Measurements from ENCODE around the gene DNAH6. TPM values are rescaled to one million over a fixed set of nuclear protein-coding genes. Genes with fewer than 3 reads are reported as not detected.
"Not testable (repeated sequence)": the region's sequence is repeated elsewhere in the genome, so short reads cannot be mapped to it uniquely, and the experiment has no call there.

Gene DNAH6
- polyA plus RNA-seq, 2 of the 4 experiments (the other 2 are of a cell fraction), result 0.13 to 0.32 TPM

DNA sequence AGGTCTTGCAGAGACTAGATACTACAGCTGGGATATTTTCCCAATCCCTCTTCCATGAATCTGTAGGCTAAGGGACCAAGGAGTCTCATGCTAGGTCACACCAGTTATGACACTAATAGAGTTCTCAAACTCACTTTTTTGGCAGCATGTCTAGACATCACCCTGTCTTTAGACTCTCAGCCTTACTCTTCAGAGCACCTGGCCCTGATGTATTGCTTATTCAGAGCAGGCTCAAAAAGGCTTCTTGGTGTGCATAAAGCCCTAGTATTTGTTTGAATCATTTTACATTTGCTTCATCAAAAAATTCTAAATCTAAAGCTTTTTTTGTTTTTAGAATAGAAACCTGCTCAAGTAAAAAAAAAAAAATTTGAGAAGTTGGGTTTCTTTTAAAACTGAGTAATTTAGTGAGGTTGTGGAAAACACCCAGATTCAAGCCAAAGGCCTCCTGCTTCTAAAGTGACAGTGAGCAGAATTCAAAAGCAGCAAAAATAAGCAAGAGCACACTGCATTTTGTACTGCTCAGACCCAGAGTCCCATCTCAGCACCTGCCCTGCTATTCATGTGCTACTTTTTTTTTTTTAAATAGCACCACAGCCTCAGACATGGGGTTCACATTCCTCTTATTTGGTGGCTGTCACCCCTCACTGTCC lies 18.0 kb upstream of the DNAH6 start:
- FAIRE-seq (no peak), ATAC-seq (no peak), DNase-seq (ENCODE audit: low read depth in 1 of 2, low spot score in 1 of 2) (no peak)
- Histone ChIP-seq H3K4me2 (no peak overlapping the region), H3K4me1 (peaks cover 9% of the 10 kb centered on the region), H3K4me3 (no peak overlapping the region), H3K27ac (no peak overlapping the region), H3K9me3 (no peaks in the 10 kb centered on the region)
- TF ChIP-seq TP53 (CRISPR knock-in tag; IDR thresholded peaks at IDR 0.05) (no peak), CHD2 (IDR thresholded peaks at IDR 0.05; ENCODE audit: low read length, partially characterized antibody) (no peak), CHD4 (IDR thresholded peaks at IDR 0.05; ENCODE audit: borderline replicate concordance) (no peak), BHLHE40 (IDR thresholded peaks at IDR 0.05; ENCODE audit: low read depth, low read length) (no peak), HOXB5 (CRISPR knock-in tag; IDR thresholded peaks at IDR 0.05) (no peak), RAD21 (conservative IDR thresholded peaks at IDR 0.05 in 1 of 2, IDR thresholded peaks at IDR 0.05 in 1 of 2) (no peak), SMC3 (IDR thresholded peaks at IDR 0.05) (no peak), HOXB13 (CRISPR knock-in tag; IDR thresholded peaks at IDR 0.05; ENCODE audit: low read depth) (no peak), EHMT2 (IDR thresholded peaks at IDR 0.05; ENCODE audit: low read depth) (no peak), CEBPB (IDR thresholded peaks at IDR 0.05) (no peak), TFCP2L1 (CRISPR knock-in tag; IDR thresholded peaks at IDR 0.05) (no peak), ZC3H11A (IDR thresholded peaks at IDR 0.05) (no peak)
- TF ChIP-seq, protein P1, sequence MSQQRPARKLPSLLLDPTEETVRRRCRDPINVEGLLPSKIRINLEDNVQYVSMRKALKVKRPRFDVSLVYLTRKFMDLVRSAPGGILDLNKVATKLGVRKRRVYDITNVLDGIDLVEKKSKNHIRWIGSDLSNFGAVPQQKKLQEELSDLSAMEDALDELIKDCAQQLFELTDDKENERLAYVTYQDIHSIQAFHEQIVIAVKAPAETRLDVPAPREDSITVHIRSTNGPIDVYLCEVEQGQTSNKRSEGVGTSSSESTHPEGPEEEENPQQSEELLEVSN (IDR thresholded peaks at IDR 0.05; ENCODE audit: borderline replicate concordance, low read depth), result no peak
- TF ChIP-seq, protein P2, sequence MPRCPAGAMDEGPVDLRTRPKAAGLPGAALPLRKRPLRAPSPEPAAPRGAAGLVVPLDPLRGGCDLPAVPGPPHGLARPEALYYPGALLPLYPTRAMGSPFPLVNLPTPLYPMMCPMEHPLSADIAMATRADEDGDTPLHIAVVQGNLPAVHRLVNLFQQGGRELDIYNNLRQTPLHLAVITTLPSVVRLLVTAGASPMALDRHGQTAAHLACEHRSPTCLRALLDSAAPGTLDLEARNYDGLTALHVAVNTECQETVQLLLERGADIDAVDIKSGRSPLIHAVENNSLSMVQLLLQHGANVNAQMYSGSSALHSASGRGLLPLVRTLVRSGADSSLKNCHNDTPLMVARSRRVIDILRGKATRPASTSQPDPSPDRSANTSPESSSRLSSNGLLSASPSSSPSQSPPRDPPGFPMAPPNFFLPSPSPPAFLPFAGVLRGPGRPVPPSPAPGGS (IDR thresholded peaks at IDR 0.05), result no peak
- TF ChIP-seq, protein P3, sequence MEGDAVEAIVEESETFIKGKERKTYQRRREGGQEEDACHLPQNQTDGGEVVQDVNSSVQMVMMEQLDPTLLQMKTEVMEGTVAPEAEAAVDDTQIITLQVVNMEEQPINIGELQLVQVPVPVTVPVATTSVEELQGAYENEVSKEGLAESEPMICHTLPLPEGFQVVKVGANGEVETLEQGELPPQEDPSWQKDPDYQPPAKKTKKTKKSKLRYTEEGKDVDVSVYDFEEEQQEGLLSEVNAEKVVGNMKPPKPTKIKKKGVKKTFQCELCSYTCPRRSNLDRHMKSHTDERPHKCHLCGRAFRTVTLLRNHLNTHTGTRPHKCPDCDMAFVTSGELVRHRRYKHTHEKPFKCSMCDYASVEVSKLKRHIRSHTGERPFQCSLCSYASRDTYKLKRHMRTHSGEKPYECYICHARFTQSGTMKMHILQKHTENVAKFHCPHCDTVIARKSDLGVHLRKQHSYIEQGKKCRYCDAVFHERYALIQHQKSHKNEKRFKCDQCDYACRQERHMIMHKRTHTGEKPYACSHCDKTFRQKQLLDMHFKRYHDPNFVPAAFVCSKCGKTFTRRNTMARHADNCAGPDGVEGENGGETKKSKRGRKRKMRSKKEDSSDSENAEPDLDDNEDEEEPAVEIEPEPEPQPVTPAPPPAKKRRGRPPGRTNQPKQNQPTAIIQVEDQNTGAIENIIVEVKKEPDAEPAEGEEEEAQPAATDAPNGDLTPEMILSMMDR (IDR thresholded peaks at IDR 0.05), result no peak
- TF ChIP-seq, protein P4, sequence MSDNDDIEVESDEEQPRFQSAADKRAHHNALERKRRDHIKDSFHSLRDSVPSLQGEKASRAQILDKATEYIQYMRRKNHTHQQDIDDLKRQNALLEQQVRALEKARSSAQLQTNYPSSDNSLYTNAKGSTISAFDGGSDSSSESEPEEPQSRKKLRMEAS (IDR thresholded peaks at IDR 0.05), result no peak
- CTCF ChIA-PET, result interaction anchor here (0.6 to 1.8 kb wide), 12 partner anchors 10 to 803 kb away, joined by 3 to 8 read pairs (median 4); no protein-coding TSS in a partner anchor
- POLR2A ChIA-PET, result no interaction called here

DNA sequence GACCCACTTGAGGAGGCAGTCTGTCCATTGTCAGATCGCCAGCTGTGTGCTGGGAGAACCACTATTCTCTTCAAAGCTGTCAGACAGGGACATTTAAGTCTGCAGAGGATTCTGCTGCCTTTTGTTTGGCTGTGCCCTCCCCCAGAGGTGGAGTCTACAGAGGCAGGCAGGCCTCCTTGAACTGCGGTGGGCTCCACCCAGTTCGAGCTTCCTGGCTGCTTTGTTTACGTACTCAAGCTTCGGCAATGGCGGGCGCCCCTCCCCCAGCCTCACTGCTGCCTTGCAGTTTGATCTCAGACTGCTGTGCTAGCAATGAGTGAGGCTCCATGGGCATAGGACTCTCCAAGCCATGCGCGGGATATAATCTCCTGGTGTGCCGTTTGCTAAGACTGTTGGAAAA lies 5.3 kb upstream of the DNAH6 start:
- H3K27ac ChIP-seq; CTCF ChIA-PET; POLR2A ChIA-PET; ATAC-seq; FAIRE-seq; H3K9me3 ChIP-seq; H3K4me1 ChIP-seq; H3K4me3 ChIP-seq; DNase-seq (ENCODE audit: low read depth in 1 of 2, low spot score in 1 of 2): not testable (repeated sequence)
- H3K4me2 ChIP-seq, result peak overlapping the region; percentile 41; the same call in 1 of the 3 replicates
- WGBS (ENCODE audit: missing lambda C conversion rate), result 75% methylated on average over 3 of the region's 10 CpGs

DNA sequence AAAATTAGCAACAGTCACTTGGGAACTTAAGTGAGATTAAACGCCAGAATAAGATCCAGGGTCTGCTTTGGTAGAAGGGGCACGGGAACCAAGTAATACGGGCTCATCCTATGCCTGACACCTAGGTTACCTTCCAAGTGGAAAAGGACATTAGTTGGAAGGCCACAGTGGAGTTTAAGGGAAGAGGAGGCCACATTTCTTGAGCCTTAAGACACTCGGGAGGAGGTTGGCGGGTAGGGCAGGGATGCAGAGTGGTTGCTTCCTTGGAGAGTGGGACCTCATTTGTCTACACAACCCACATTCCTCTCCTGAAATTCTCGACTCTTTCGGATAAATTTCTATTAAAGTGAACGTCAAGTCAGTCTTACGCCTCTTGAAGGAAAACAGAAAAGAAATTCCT lies 510 bp upstream of the DNAH6 start:
- peak overlapping the region; percentile 49 for H3K4me3 ChIP-seq
- 63% methylated on average over 9 of the region's 9 CpGs for WGBS (ENCODE audit: missing lambda C conversion rate)
- H3K4me2 ChIP-seq, result peak overlapping the region; percentile 80
- ChIA-PET POLR2A (interaction anchor here (1.0 kb wide), 1 partner anchor 454 kb away, joined by 3 read pairs; no protein-coding TSS in a partner anchor), CTCF (no interaction called here)
- no peak for FAIRE-seq
- no peak for DNase-seq (ENCODE audit: low read depth in 1 of 2, low spot score in 1 of 2)
- H3K9me3 ChIP-seq, result no peaks in the 10 kb centered on the region
- peak in 1 of 2 experiments; percentile 13; a peak in 3 of 6 replicates for ATAC-seq
- no peak overlapping the region for H3K27ac ChIP-seq
- H3K4me1 ChIP-seq, result peaks cover 3% of the 10 kb centered on the region; the same call in 1 of the 3 replicates
- TF ChIP-seq JUN (IDR thresholded peaks at IDR 0.05) (no peak), NR3C1 (IDR thresholded peaks at IDR 0.05) (no peak), TP53 (CRISPR knock-in tag; IDR thresholded peaks at IDR 0.05) (no peak), RCOR1 (IDR thresholded peaks at IDR 0.05; ENCODE audit: low read depth, low read length) (no peak), HOXB5 (CRISPR knock-in tag; IDR thresholded peaks at IDR 0.05) (no peak), ZSCAN20 (CRISPR knock-in tag; IDR thresholded peaks at IDR 0.05) (no peak), EHF (CRISPR knock-in tag; IDR thresholded peaks at IDR 0.05) (no peak), CHD2 (IDR thresholded peaks at IDR 0.05; ENCODE audit: low read length, partially characterized antibody) (no peak), HEYL (CRISPR knock-in tag; IDR thresholded peaks at IDR 0.05) (no peak), JUNB (IDR thresholded peaks at IDR 0.05) (no peak), ESRRA (IDR thresholded peaks at IDR 0.05; ENCODE audit: borderline replicate concordance, low read length) (no peak)
- TF ChIP-seq, protein P5, sequence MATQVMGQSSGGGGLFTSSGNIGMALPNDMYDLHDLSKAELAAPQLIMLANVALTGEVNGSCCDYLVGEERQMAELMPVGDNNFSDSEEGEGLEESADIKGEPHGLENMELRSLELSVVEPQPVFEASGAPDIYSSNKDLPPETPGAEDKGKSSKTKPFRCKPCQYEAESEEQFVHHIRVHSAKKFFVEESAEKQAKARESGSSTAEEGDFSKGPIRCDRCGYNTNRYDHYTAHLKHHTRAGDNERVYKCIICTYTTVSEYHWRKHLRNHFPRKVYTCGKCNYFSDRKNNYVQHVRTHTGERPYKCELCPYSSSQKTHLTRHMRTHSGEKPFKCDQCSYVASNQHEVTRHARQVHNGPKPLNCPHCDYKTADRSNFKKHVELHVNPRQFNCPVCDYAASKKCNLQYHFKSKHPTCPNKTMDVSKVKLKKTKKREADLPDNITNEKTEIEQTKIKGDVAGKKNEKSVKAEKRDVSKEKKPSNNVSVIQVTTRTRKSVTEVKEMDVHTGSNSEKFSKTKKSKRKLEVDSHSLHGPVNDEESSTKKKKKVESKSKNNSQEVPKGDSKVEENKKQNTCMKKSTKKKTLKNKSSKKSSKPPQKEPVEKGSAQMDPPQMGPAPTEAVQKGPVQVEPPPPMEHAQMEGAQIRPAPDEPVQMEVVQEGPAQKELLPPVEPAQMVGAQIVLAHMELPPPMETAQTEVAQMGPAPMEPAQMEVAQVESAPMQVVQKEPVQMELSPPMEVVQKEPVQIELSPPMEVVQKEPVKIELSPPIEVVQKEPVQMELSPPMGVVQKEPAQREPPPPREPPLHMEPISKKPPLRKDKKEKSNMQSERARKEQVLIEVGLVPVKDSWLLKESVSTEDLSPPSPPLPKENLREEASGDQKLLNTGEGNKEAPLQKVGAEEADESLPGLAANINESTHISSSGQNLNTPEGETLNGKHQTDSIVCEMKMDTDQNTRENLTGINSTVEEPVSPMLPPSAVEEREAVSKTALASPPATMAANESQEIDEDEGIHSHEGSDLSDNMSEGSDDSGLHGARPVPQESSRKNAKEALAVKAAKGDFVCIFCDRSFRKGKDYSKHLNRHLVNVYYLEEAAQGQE (IDR thresholded peaks at IDR 0.05), result no peak
- TF ChIP-seq, protein P6, sequence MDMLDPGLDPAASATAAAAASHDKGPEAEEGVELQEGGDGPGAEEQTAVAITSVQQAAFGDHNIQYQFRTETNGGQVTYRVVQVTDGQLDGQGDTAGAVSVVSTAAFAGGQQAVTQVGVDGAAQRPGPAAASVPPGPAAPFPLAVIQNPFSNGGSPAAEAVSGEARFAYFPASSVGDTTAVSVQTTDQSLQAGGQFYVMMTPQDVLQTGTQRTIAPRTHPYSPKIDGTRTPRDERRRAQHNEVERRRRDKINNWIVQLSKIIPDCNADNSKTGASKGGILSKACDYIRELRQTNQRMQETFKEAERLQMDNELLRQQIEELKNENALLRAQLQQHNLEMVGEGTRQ (IDR thresholded peaks at IDR 0.05), result no peak

Data from A549 (cell line).